Stomach (tissue), 4 donors: ENCODE measurements around the gene FAM90A1.
"Not testable (repeated sequence)": the region's sequence is repeated elsewhere in the genome, so short reads cannot be mapped to it uniquely, and the experiment has no call there.

Experiments used
- EP300 ChIP-seq: sonication (generic); formaldehyde crosslinking; IDR thresholded peaks from one replicate; pipeline ENCODE4 v1.6.1; 2017; ENCODE audit warnings: antibody characterized with exemption
- POLR2A ChIP-seq, 4 donors: fragments of 450-650 bp; IDR thresholded peaks; one replicate each; pipeline ENCODE4 v1.6.1; 2016; ENCODE audit warnings: antibody characterized with exemption in 4 of 4, control low read depth in 2 of 4, mild to moderate bottlenecking in 1 of 4, moderate library complexity in 1 of 4
- TF ChIP-seq, protein P1 (sequence below), 7 experiments: fragments of 450-650 bp in 4 of 7; fragments of 200-600 bp in 3 of 7; sonication (generic) in 3 of 7; IDR thresholded peaks; one replicate each; pipeline ENCODE4 v1.5.1; 2016 to 2019; ENCODE audit warnings: antibody characterized with exemption in 7 of 7, control low read depth in 2 of 7, mild to moderate bottlenecking in 1 of 7

DNA sequence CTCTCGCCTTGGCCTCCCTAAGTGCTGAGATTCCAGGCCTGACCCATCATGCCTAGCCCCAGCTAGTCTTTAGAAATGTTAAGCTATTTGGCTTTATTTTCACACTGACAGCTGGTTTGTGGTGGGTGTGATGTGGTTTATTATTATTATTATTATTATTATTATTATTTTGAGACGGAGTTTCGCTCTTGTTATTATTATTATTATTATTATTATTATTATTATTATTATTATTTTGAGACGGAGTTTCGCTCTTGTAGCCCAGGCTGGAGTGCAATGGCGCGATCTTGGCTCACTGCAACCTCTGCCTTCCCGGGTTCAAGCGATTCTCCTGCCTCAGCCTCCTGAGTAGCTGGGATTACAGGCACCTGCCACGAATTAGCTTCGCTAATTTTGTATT lies 1.2 kb upstream of the FAM90A1 start:
- TF ChIP-seq POLR2A (IDR thresholded peaks at IDR 0.05); EP300: not testable (repeated sequence)
- TF ChIP-seq, protein P1, sequence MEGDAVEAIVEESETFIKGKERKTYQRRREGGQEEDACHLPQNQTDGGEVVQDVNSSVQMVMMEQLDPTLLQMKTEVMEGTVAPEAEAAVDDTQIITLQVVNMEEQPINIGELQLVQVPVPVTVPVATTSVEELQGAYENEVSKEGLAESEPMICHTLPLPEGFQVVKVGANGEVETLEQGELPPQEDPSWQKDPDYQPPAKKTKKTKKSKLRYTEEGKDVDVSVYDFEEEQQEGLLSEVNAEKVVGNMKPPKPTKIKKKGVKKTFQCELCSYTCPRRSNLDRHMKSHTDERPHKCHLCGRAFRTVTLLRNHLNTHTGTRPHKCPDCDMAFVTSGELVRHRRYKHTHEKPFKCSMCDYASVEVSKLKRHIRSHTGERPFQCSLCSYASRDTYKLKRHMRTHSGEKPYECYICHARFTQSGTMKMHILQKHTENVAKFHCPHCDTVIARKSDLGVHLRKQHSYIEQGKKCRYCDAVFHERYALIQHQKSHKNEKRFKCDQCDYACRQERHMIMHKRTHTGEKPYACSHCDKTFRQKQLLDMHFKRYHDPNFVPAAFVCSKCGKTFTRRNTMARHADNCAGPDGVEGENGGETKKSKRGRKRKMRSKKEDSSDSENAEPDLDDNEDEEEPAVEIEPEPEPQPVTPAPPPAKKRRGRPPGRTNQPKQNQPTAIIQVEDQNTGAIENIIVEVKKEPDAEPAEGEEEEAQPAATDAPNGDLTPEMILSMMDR (IDR thresholded peaks at IDR 0.05): not testable (repeated sequence)
